Measurements from ENCODE around the gene MROH7.

The MROH7 gene

GRCh38 chr1:54651608-54652007, 10.0 kb downstream of the MROH7 start:
- no peak for DNase-seq (ENCODE audit: low read depth)

- no peak for DNase-seq (ENCODE audit: low read depth)
These were observed 10.6 kb downstream of the MROH7 start for GRCh38 chr1:54652168-54652567.

GRCh38 chr1:54653036-54653435, 11.4 kb downstream of the MROH7 start:
- no peak for DNase-seq (ENCODE audit: low read depth)

DNA sequence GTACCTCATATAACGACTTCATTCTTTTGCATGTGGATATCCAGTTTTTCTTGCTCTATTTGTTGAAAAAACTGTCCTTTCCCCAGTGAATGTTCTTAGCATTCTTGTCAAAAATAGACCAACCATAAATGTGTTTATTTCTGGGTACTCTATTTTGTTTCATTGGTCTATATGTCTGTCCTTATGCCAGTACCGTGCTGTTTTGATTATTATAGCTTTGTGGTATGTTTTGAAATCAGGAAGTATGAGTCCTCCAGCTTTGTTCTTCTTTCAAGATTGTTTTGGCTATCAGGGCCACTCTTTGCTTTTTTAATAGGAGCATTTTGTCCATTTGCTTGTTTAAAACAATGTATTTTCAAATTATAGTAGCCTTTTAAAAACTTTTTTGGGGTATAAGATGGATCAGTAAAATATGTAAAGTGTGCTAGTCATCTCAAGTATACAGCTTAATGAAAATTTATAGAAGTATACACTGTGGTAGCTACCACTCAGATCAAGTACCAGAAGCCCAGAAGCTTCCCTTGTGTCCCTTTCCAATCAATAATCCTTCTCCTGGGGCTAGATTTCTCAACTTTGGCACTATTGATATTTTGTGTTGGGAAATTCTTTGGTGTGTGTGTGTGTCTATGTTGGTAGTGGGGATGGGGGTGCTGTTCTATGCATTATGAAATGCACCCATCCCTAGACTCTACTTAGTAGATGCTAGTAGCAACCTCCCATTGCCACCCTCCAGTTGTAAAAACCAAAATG, 16.8 kb downstream of the MROH7 start:
- DNase-seq (ENCODE audit: low read depth): no peak

DNA sequence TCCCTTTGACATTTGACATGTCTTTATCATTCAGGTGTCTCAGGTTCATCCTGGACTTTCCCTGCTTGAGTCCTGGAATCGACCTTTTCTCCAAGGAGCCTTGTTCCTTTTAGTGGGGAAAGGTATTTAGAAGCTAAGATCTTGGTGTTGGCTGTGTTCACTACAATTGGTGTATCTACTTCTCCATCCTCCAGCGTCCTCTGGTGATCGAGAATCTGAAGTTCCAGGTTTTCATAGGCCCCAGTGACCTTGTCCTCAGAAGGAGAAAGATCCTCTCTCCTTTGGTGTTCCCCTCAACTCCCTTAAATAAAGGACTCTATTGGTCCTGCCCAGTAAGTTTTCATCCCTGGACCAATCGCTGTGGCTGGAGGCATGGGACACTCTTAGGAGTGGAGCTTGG, 22.1 kb downstream of the MROH7 start:
- no peak for DNase-seq (ENCODE audit: low read depth)

DNA sequence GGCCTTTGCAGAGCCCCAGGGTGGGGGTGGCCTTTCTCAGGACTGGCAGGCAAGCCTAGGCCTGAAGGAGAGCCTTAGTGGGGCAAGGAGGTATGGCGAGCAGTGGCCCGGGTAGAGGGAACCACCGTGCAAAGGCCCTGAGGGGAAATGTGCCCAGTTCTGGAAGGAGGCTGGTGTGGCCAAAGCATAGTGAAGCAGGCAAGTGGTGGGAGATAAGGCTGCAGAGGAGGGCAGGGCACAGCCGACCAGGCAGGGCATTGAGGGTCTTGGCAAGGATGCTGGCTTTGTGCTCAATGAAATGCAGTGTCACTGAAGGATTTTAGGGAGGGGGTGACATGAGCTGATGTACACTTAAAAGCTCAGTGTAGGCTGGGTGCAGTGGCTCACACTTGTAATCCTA, 22.8 kb downstream of the MROH7 start:
- DNase-seq (ENCODE audit: low read depth): no peak

DNA sequence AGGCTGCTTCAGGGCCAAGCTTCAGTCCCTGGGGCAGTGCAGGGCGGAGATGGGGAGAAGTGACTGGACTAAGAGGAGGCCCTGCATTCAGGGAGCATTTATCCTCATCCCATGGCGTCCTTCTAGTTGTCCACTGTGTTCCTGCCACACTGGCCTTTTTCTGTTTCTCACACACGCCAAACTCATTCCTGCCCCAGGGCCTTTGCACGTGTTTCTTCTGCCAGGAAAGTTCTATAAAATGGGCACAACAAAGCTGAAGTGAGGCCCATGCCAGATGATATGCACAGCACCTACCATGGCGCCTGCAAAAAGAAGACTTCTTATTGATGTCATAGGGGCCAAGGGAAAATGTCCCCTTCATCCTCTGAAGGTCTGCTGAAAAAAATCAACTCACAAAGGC, 24.3 kb downstream of the MROH7 start:
- no peak for DNase-seq (ENCODE audit: low read depth)

DNA sequence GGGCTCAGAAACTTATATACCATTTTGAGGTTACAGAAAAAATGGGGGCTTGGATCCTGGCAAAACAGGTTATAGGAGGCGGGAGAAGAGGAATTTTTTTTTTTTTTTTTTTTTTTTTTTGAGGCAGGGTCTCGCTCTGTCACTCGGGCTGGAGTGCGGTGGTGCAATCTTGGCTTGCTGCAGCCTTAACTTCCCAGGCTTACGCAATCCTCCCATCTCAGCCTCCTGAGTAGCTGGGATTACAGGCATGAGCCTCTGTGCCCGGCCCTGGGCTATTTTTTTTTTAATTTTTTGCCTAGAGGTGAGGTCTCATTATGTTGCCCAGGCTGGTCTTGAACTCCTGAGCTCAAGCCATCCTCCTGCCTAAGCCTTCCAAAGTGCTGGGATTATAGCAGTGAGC, 24.7 kb downstream of the MROH7 start:
- DNase-seq (ENCODE audit: low read depth): no peak

GRCh38 chr1:54667797-54668196, 26.2 kb downstream of the MROH7 start:
- no peak for DNase-seq (ENCODE audit: low read depth)

DNA sequence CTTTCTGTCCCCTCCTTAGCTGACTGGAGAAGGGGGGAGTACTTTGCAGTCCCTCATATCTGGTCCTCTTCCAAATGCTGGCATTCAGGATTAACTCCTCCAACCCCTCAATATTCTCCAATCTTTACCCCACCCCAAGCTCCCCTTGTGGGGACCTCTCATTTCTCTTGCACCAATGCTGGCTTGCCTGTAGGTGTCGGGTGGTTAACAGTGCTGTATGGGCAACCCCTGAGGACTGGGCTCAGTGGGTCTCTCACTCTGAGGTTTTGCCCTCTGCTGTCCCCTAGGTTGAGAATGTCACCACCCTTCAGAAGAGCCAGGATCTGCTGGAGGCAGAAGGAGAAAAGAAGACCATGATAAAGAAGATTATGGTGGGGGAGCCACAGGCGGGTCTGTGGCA, 27.0 kb downstream of the MROH7 start:
- no peak for DNase-seq (ENCODE audit: low read depth)

GRCh38 chr1:54671985-54672608, 30.5 kb downstream of the MROH7 start:
- peak; percentile 12 for DNase-seq (ENCODE audit: low read depth)

DNA sequence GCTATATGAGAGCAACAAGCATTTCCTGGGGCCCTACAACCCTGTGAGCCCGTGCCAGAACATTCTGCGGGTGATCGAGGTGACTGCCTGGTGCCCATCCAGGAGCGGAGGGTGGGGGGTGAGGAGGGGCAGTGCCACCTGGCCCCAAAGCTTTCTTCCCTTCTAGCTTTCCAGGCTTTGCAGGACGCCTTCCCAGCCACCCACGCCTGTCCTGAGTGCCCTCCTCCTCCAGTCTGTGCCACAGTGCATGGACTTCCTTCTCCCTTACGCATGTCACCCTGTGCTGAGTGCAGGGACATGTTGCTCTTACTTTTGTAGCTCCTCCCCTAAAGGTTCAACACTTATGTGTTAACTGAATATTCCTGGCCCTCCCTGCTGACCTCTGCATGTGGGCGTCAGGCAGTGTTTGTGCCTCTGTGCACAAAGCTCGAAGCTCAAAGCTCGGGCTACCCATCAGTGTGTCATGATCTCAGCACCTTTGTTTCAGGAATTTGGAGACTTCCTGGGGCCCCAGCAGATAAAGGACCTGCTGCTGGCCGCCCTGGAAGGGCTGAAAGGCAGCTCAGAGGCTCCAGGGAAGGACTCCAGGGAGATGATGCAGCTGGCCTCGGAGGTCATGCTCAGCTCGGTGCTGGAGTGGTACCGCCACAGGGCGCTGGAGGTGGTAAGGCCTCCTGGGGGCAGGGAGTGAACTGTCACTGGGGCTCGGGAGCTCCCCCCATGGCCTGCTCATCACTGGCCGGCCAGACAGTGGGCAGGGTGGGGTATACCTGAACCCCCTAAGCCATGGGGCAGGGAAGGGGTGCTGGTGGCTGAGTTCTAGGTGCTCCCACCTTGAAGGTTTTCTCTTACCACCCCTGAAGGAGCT, 37.4 kb downstream of the MROH7 start:
- DNase-seq (ENCODE audit: low read depth): no peak

DNA sequence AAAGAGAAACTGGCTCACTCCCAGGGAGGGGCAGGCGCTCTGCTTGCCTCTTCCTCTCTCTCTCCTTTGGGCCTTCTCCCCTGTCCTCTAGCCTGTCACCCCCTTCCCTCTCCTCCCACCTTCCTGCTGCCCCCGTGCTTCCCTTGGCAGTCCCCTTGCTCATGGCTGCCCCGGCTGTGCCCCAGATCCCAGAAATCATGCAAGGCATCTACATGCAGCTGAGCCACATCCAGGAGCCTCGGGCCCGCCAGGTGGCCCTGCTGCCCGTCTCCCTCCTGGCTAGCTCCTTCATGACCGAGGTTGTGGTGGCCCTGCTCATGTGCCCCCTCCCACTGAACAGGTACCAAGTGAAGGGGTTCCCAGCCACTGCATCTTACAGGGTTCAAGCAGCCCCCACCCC, 38.1 kb downstream of the MROH7 start:
- no peak for DNase-seq (ENCODE audit: low read depth)

GRCh38 chr1:54680387-54680786, 38.8 kb downstream of the MROH7 start:
- no peak for DNase-seq (ENCODE audit: low read depth)

GRCh38 chr1:54681358-54681757, 39.8 kb downstream of the MROH7 start:
- no peak for DNase-seq (ENCODE audit: low read depth)

DNA sequence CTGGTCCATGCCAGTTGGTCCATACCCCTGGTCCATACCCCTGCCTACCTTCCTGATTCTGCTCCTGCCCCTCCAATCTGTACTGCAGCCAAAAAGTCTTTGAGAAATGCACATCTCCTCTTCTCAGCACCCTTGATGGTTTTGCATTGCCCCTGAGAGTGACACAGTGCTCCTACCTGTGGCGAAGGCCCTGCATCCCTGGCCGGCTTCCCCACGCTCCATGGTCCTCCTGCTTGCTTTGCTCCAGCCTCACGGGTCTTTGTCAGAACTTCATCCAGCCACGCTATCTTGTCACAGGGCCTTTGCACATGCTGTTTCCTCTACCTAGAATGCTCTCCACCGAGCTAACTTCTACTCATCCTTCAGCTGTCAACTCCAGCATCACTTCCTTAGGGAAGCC, 41.9 kb downstream of the MROH7 start:
- no peak for DNase-seq (ENCODE audit: low read depth)

GRCh38 chr1:54685335-54685905, 43.8 kb downstream of the MROH7 start:
- DNase-seq (ENCODE audit: low read depth): no peak

GRCh38 chr1:54686155-54686554, 44.6 kb downstream of the MROH7 start:
- no peak for DNase-seq (ENCODE audit: low read depth)

DNA sequence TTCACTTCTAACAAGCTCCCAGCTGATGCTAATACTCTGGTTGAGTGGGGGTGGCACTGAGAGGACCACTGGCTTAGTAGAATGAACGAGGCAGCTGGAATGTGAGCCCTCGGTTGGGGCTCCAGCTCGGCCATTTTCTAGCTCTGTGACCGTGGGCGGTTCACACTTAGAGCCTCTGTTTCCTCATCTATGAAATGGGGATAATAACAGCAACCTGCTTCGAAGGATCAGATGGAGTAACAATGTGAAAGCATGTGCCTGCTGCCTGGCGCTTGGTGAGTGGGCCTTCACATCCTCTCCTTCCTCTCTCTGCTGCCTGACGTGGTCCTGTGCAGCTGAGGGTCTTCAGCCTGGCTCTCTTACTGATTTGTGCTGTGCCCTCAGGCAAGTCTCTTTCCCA, 53.2 kb downstream of the MROH7 start:
- DNase-seq (ENCODE audit: low read depth): no peak

- no peak for DNase-seq (ENCODE audit: low read depth)
These were observed 53.6 kb downstream of the MROH7 start for GRCh38 chr1:54695221-54695620.

DNA sequence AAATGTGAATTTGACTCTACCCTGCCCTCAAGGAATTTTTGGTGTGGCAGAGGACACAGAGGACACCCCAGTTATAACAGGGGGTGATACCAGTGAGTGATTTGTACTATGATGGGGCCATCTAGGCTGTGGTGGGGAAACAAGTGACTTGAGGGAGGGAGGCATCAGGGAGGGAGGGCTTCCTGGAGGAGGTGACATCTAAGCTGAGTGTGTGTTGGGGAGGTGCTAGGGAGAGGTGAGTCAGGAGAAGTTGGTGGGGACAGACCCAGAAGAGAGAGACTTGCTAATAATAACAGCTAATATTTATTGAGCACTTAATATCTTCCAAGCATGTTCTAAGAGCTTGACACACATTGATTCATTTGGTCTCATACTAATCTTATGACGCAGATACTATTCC, 54.2 kb downstream of the MROH7 start:
- no peak for DNase-seq (ENCODE audit: low read depth)

GRCh38 chr1:54696262-54696661, 54.7 kb downstream of the MROH7 start:
- DNase-seq (ENCODE audit: low read depth): no peak

GRCh38 chr1:54697896-54698295, 56.3 kb downstream of the MROH7 start:
- DNase-seq (ENCODE audit: low read depth): no peak

Measured in T-helper 22 cell (primary cell).